Cardiac muscle cell (in vitro differentiated cells and primary cell): ENCODE results near the gene SREK1IP1. TPM values are rescaled to one million over a fixed set of nuclear protein-coding genes. Genes with fewer than 3 reads are reported as not detected.
"Not testable (repeated sequence)": the region's sequence is repeated elsewhere in the genome, so short reads cannot be mapped to it uniquely, and the experiment has no call there.

Experiments
- DNase-seq, 2 donors: peaks; one replicate each; pipeline versions ENCODE4 v3.0.0 to v3.0.0-alpha.2; 2010 to 2017; ENCODE audit warnings: low read depth in 1 of 2, low spot score in 1 of 2
- H3K27ac ChIP-seq: fragments of 200-600 bp; sonication (generic); 2 replicates; pipeline ENCODE4 v1.5.1; 2016
- H3K27me3 ChIP-seq: fragments of 200-600 bp; sonication (generic); 2 replicates; pipeline ENCODE4 v1.6.0; 2016; ENCODE audit warnings: control low read depth
- H3K36me3 ChIP-seq: fragments of 200-600 bp; sonication (generic); 2 replicates; pipeline ENCODE4 v1.5.1; 2016; ENCODE audit warnings: control low read depth
- H3K4me1 ChIP-seq: fragments of 200-600 bp; sonication (generic); 2 replicates; pipeline ENCODE4 v1.8.1; 2017; ENCODE audit warnings: low read depth, mild to moderate bottlenecking, mixed run types
- H3K4me3 ChIP-seq: fragments of 200-600 bp; sonication (generic); 2 replicates; pipeline ENCODE4 v1.5.1; 2016; ENCODE audit warnings: mild to moderate bottlenecking
- H3K9me3 ChIP-seq: fragments of 200-600 bp; sonication (generic); 2 replicates; pipeline ENCODE4 v1.5.1; 2017; ENCODE audit warnings: low read depth, mild to moderate bottlenecking, control low read depth
- CTCF ChIP-seq: IDR thresholded peaks from 2 replicates; pipeline ENCODE4 v1.5.1; 2012; ENCODE audit warnings: low read depth, mild to moderate bottlenecking, low read length
- polyA plus RNA-seq: library from polyadenylated mRNA; unstranded; fragments of >200 nt; fragmentation: Nextera tagmentation; extraction: Ambion mirVana; gene quantifications from 2 replicates; pipeline ENCODE4 v1.2.1, GENCODE V29; 2016
- total RNA-seq: library from RNA; depleted of rRNA; stranded (reverse); fragments of >200 nt; gene quantifications from 2 replicates; pipeline ENCODE4 v1.2.3, GENCODE V29; 2016

The SREK1IP1 gene
- total and polyA plus RNA-seq, 2 experiments from 2014 or later = 4.9 to 22.4 TPM

GRCh38 chr5:64722588-64722987, 45.9 kb downstream of the SREK1IP1 start:
- Histone ChIP-seq H3K36me3 (peaks cover 11% of the 10 kb centered on the region), H3K27me3 (no peaks in the 10 kb centered on the region), H3K4me1 (no peaks in the 10 kb centered on the region), H3K27ac (no peak overlapping the region), H3K4me3 (no peak overlapping the region), H3K9me3 (no peaks in the 10 kb centered on the region)
- TF ChIP-seq CTCF = no peak
- DNase-seq = no peak

- H3K27ac ChIP-seq, H3K27me3 ChIP-seq, H3K36me3 ChIP-seq, H3K4me3 ChIP-seq, H3K4me1 ChIP-seq, H3K9me3 ChIP-seq, DNase-seq: not testable (repeated sequence)
Observed at GRCh38 chr5:64714495-64714894, 54.0 kb downstream of the SREK1IP1 start.

- H3K36me3 ChIP-seq = no peaks in the 10 kb centered on the region
- no peaks in the 10 kb centered on the region for H3K4me1 ChIP-seq
- DNase-seq = no peak
- no peaks in the 10 kb centered on the region for H3K27me3 ChIP-seq
- H3K4me3 ChIP-seq = no peak overlapping the region
- no peak overlapping the region for H3K27ac ChIP-seq
- no peaks in the 10 kb centered on the region for H3K9me3 ChIP-seq
- no peak for TF ChIP-seq CTCF
Observed at GRCh38 chr5:64707191-64707590, 61.3 kb downstream of the SREK1IP1 start.

GRCh38 chr5:64706074-64706473, 62.4 kb downstream of the SREK1IP1 start:
- not testable (repeated sequence) for H3K4me3 ChIP-seq, DNase-seq, H3K27me3 ChIP-seq, H3K36me3 ChIP-seq, H3K9me3 ChIP-seq, H3K4me1 ChIP-seq, H3K27ac ChIP-seq

GRCh38 chr5:64700765-64701164, 67.7 kb downstream of the SREK1IP1 start:
- Histone ChIP-seq H3K36me3 (no peaks in the 10 kb centered on the region), H3K9me3 (no peaks in the 10 kb centered on the region), H3K4me3 (no peak overlapping the region), H3K27me3 (no peaks in the 10 kb centered on the region), H3K27ac (no peak overlapping the region), H3K4me1 (no peaks in the 10 kb centered on the region)
- TF ChIP-seq CTCF = no peak
- DNase-seq = no peak

GRCh38 chr5:64696414-64696813, 72.1 kb downstream of the SREK1IP1 start:
- H3K4me1 ChIP-seq, H3K4me3 ChIP-seq, H3K27ac ChIP-seq, DNase-seq, H3K36me3 ChIP-seq, H3K27me3 ChIP-seq, H3K9me3 ChIP-seq: not testable (repeated sequence)

- no peaks in the 10 kb centered on the region for H3K36me3 ChIP-seq
- TF ChIP-seq CTCF = no peak
Observed at GRCh38 chr5:64693636-64694035, 74.9 kb downstream of the SREK1IP1 start.

More at GRCh38 chr5:64693636-64694035, 74.9 kb downstream of the SREK1IP1 start:
- H3K27me3 ChIP-seq = no peaks in the 10 kb centered on the region
- no peak overlapping the region for H3K27ac ChIP-seq
- peaks cover 2% of the 10 kb centered on the region for H3K9me3 ChIP-seq
- DNase-seq = no peak
- no peak overlapping the region for H3K4me3 ChIP-seq
- H3K4me1 ChIP-seq = no peaks in the 10 kb centered on the region
